Hepatocyte (in vitro differentiated cells): ENCODE results near the gene ATP2B1. TPM values are rescaled to one million over a fixed set of nuclear protein-coding genes. Genes with fewer than 3 reads are reported as not detected.

ENCODE experiments used
- DNase-seq: peaks from one replicate; pipeline ENCODE4 v3.0.0-alpha.2; 2016; ENCODE audit warnings: low spot score
- H2AFZ ChIP-seq: fragments of 200-600 bp; sonication (generic); 2 replicates; pipeline ENCODE4 v1.6.0; 2016; ENCODE audit warnings: antibody characterized with exemption, mild to moderate bottlenecking
- H3K27ac ChIP-seq: fragments of 200-600 bp; sonication (generic); 2 replicates; pipeline ENCODE4 v1.5.1; 2016; ENCODE audit warnings: mild to moderate bottlenecking
- H3K27me3 ChIP-seq: fragments of 200-600 bp; sonication (generic); 2 replicates; pipeline ENCODE4 v1.6.1; 2016
- H3K36me3 ChIP-seq: fragments of 200-600 bp; sonication (generic); replicated peaks from 2 replicates; pipeline ENCODE4 v1.5.1; 2016; ENCODE audit warnings: low read depth; ENCODE audit not compliant: insufficient read depth
- H3K4me1 ChIP-seq: fragments of 200-600 bp; sonication (generic); 2 replicates; pipeline ENCODE4 v1.5.1; 2016; ENCODE audit warnings: mild to moderate bottlenecking, moderate library complexity; ENCODE audit not compliant: insufficient read depth
- H3K4me2 ChIP-seq: fragments of 200-600 bp; sonication (generic); 2 replicates; pipeline ENCODE4 v1.6.0; 2016
- H3K4me3 ChIP-seq: fragments of 200-600 bp; sonication (generic); 2 replicates; pipeline ENCODE4 v1.5.1; 2016; ENCODE audit warnings: mild to moderate bottlenecking
- H3K79me2 ChIP-seq: fragments of 200-600 bp; sonication (generic); 2 replicates; pipeline ENCODE4 v1.6.0; 2017; ENCODE audit warnings: mild to moderate bottlenecking
- H3K9me2 ChIP-seq: fragments of 200-600 bp; sonication (generic); replicated peaks from 2 replicates; pipeline ENCODE4 v1.6.0; 2017; ENCODE audit warnings: mild to moderate bottlenecking; ENCODE audit not compliant: insufficient read depth
- H3K9me3 ChIP-seq: fragments of 200-600 bp; sonication (generic); 2 replicates; pipeline ENCODE4 v1.5.1; 2016; ENCODE audit warnings: low read depth, mild to moderate bottlenecking
- H4K20me1 ChIP-seq: fragments of 200-600 bp; sonication (generic); 2 replicates; pipeline ENCODE4 v1.6.0; 2016; ENCODE audit warnings: mild to moderate bottlenecking; ENCODE audit not compliant: insufficient read depth, poor library complexity, severe bottlenecking
- EZH2 ChIP-seq: fragments of 200-600 bp; sonication (generic); IDR thresholded peaks from 2 replicates; pipeline ENCODE4 v1.6.1; 2016; ENCODE audit warnings: antibody characterized with exemption, mild to moderate bottlenecking, borderline replicate concordance
- EZH2phosphoT487 ChIP-seq: fragments of 200-600 bp; sonication (generic); IDR thresholded peaks from one replicate; pipeline ENCODE4 v1.6.1; 2018; ENCODE audit warnings: antibody characterized with exemption, mild to moderate bottlenecking, low read depth, moderate library complexity; ENCODE audit not compliant: unreplicated experiment, severe bottlenecking
- WGBS: methylation state at CpG from one replicate; pipeline ENCODE4 v1.1.6; 2016; ENCODE audit warnings: low lambda C conversion rate; ENCODE audit errors: missing lambda C conversion rate; 5-methylcytosine and 5-hydroxymethylcytosine counted together
- polyA plus RNA-seq: library from polyadenylated mRNA; unstranded; fragments of >200 nt; fragmentation: Nextera tagmentation; extraction: Ambion mirVana; gene quantifications from 2 replicates; pipeline ENCODE4 v1.2.1, GENCODE V29; 2016
- total RNA-seq: library from RNA; depleted of rRNA; stranded (reverse); fragments of >200 nt; gene quantifications from 2 replicates; pipeline ENCODE4 v1.2.3, GENCODE V29; 2014
- TF ChIP-seq, protein P1 (sequence below): fragments of 200-600 bp; sonication (generic); IDR thresholded peaks from 2 replicates; pipeline ENCODE4 v1.5.1; 2016; ENCODE audit warnings: antibody characterized with exemption, mild to moderate bottlenecking; ENCODE audit not compliant: poor library complexity

ATP2B1 gene
- total and polyA plus RNA-seq, 2 experiments from 2014 or later: 52.2 to 67.2 TPM

DNA sequence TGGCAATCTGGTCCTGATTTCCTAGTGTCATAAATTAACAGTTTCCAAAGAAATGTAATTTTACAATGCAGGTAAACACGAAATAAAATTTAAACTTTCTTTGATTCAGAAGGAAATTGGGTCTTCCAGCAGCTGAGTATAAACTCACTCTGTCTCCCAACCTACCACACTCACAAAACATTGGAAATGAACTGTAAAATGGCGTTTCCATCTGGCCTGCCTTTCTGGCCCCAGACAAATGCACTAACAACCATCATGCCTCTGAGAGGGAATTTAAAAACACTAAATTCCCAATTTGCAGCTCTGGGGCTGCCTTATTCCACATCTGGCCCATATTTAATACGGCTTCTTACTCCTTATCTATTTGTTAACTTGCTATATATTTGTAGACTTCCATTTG lies 19.3 kb downstream of the ATP2B1 start:
- DNase-seq: no peak
- 84% methylated on average over 3 of the region's 3 CpGs for WGBS
- Histone ChIP-seq H2AFZ (no peak overlapping the region), H3K4me3 (no peak overlapping the region), H4K20me1 (peaks cover 33% of the 10 kb centered on the region), H3K27me3 (no peaks in the 10 kb centered on the region), H3K27ac (no peak overlapping the region), H3K4me2 (no peak overlapping the region), H3K4me1 (no peaks in the 10 kb centered on the region), H3K9me3 (no peaks in the 10 kb centered on the region), H3K9me2 (no peaks in the 10 kb centered on the region), H3K79me2 (peaks cover 100% of the 10 kb centered on the region), H3K36me3 (no peaks in the 10 kb centered on the region)
- TF ChIP-seq, protein P1, sequence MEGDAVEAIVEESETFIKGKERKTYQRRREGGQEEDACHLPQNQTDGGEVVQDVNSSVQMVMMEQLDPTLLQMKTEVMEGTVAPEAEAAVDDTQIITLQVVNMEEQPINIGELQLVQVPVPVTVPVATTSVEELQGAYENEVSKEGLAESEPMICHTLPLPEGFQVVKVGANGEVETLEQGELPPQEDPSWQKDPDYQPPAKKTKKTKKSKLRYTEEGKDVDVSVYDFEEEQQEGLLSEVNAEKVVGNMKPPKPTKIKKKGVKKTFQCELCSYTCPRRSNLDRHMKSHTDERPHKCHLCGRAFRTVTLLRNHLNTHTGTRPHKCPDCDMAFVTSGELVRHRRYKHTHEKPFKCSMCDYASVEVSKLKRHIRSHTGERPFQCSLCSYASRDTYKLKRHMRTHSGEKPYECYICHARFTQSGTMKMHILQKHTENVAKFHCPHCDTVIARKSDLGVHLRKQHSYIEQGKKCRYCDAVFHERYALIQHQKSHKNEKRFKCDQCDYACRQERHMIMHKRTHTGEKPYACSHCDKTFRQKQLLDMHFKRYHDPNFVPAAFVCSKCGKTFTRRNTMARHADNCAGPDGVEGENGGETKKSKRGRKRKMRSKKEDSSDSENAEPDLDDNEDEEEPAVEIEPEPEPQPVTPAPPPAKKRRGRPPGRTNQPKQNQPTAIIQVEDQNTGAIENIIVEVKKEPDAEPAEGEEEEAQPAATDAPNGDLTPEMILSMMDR: no peak
- TF ChIP-seq EZH2 (no peak), EZH2phosphoT487 (no peak)

DNA sequence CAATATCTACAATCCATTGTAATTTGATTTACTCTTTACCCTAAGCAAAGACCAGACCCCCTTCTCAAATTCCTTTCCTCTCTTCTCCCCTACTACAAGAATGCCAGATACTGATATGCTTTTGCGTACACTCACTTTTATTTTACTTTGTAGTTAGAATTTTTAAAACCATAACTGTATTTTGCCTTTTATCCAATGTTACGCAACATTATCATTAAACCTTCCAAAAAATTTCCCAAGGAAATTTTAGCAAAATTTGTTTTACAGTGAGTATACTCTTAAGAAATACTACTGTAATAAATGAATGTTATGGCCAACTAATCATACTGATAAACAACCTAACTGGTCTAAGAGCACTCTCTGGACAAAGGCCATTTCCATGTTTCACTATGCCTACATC lies 22.3 kb downstream of the ATP2B1 start:
- H3K27me3 ChIP-seq: no peaks in the 10 kb centered on the region
- no peak for DNase-seq
- peaks cover 100% of the 10 kb centered on the region for H3K79me2 ChIP-seq
- H3K9me2 ChIP-seq: no peaks in the 10 kb centered on the region
- TF ChIP-seq, protein P1: no peak
- TF ChIP-seq EZH2: no peak
- no peak for TF ChIP-seq EZH2phosphoT487
- H4K20me1 ChIP-seq: peaks cover 23% of the 10 kb centered on the region
- 99% methylated on average over 2 of the region's 2 CpGs for WGBS
- H3K36me3 ChIP-seq: no peaks in the 10 kb centered on the region
- H3K9me3 ChIP-seq: peaks cover 9% of the 10 kb centered on the region
- no peak overlapping the region for H3K4me2 ChIP-seq
- no peaks in the 10 kb centered on the region for H3K4me1 ChIP-seq
- no peak overlapping the region for H3K27ac ChIP-seq
- H2AFZ ChIP-seq: no peak overlapping the region
- no peak overlapping the region for H3K4me3 ChIP-seq

DNA sequence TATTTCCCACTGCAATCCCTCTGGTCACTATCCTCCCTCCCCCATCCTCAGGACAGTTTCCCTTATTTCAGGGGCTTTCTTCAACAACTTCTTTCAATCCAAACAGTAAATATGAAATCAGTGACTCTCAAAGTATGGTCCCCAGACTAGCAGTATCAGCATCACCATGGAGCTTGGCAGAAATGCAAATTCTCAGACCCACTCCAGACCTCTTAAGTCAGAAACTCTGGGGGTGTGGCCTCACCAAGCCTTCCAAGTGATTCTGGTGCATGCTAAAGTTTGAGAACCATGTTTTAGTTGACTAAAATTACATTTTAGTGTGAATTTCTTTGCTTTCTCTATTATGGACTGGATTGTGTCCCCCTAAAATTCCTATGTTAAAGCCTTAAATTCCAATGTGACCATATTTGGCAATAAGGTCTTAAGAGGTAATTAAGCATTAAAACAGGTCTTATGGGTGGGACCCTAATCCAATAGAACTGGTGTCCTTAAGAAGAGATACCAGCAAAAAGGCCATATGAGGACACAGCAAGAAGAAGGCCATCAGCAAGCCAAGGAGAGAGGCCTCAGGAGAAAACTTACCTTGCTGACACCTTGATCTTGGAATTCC lies 23.2 kb downstream of the ATP2B1 start:
- no peak for TF ChIP-seq EZH2
- TF ChIP-seq EZH2phosphoT487: no peak
- TF ChIP-seq, protein P1: no peak
- Histone ChIP-seq H3K36me3 (no peaks in the 10 kb centered on the region), H3K79me2 (peaks cover 100% of the 10 kb centered on the region), H3K4me2 (no peak overlapping the region), H3K4me1 (no peaks in the 10 kb centered on the region), H2AFZ (no peak overlapping the region), H3K27me3 (no peaks in the 10 kb centered on the region), H4K20me1 (peaks cover 18% of the 10 kb centered on the region), H3K9me2 (no peaks in the 10 kb centered on the region), H3K4me3 (no peak overlapping the region), H3K27ac (no peak overlapping the region), H3K9me3 (peaks cover 11% of the 10 kb centered on the region)
- no peak for DNase-seq

DNA sequence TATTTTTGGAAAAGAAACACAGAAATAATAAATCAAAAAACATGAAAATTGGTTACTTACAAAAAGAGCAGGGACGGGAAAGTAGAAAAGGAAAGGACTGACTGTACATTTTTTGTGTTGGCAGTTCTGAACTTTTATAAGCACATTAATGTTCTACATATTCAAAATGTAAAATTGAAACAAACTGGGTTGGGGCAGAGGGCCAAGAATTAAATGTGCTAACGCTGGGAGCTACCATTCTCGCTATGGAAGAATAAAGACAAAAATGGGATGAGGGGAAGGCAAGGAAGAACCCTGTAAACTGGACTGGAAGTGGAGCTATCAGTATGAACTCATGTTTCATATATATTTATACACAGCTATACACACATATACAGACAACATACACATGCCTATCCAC lies 24.5 kb downstream of the ATP2B1 start:
- H2AFZ ChIP-seq: no peak overlapping the region
- WGBS: 95% methylated on average over 3 of the region's 3 CpGs

More for the DNA sequence above, 24.5 kb downstream of the ATP2B1 start:
- peaks cover 100% of the 10 kb centered on the region for H3K79me2 ChIP-seq
- H3K4me2 ChIP-seq: no peak overlapping the region
- peaks cover 15% of the 10 kb centered on the region for H4K20me1 ChIP-seq
- H3K9me3 ChIP-seq: peaks cover 17% of the 10 kb centered on the region
- DNase-seq: no peak
- H3K4me3 ChIP-seq: no peak overlapping the region
- H3K4me1 ChIP-seq: no peaks in the 10 kb centered on the region
- no peaks in the 10 kb centered on the region for H3K36me3 ChIP-seq
- no peak for TF ChIP-seq EZH2
- TF ChIP-seq, protein P1: no peak
- no peak for TF ChIP-seq EZH2phosphoT487
- no peak overlapping the region for H3K27ac ChIP-seq
- no peaks in the 10 kb centered on the region for H3K9me2 ChIP-seq
- H3K27me3 ChIP-seq: no peaks in the 10 kb centered on the region
